ENCODE data around the gene POGZ.

The POGZ gene

GRCh38 chr1:151459331-151460046 is at the start of gene POGZ:
Gene POGZ (minus strand): TSS chr1:151459494. CDS start chr1:151442204, 17,290 bp downstream.
- peak; percentile 88 for DNase-seq (ENCODE audit: low read depth)

GRCh38 chr1:151508833-151509232 is 49.5 kb upstream of the POGZ start:
- no peak for DNase-seq (ENCODE audit: low read depth)

GRCh38 chr1:151504759-151505158 is 45.5 kb upstream of the POGZ start:
- no peak for DNase-seq (ENCODE audit: low read depth)

GRCh38 chr1:151504252-151504651 is 45.0 kb upstream of the POGZ start:
- no peak for DNase-seq (ENCODE audit: low read depth)

GRCh38 chr1:151502859-151503780 is 43.8 kb upstream of the POGZ start:
- no peak for DNase-seq (ENCODE audit: low read depth)

GRCh38 chr1:151502035-151502700 is 42.9 kb upstream of the POGZ start:
- DNase-seq (ENCODE audit: low read depth), result no peak

- DNase-seq (ENCODE audit: low read depth), result no peak
These were observed 42.2 kb upstream of the POGZ start for GRCh38 chr1:151501474-151501873.

- no peak for DNase-seq (ENCODE audit: low read depth)
These were observed 40.6 kb upstream of the POGZ start for GRCh38 chr1:151499930-151500329.

GRCh38 chr1:151499365-151499764 is 40.1 kb upstream of the POGZ start:
- no peak for DNase-seq (ENCODE audit: low read depth)

GRCh38 chr1:151495316-151495715 is 36.0 kb upstream of the POGZ start:
- DNase-seq (ENCODE audit: low read depth), result no peak

- no peak for DNase-seq (ENCODE audit: low read depth)
These were observed 35.5 kb upstream of the POGZ start for GRCh38 chr1:151494741-151495281.

GRCh38 chr1:151493042-151493441 is 33.7 kb upstream of the POGZ start:
- no peak for DNase-seq (ENCODE audit: low read depth)

- DNase-seq (ENCODE audit: low read depth), result peak; percentile 64
These were observed 32.8 kb upstream of the POGZ start for GRCh38 chr1:151492120-151492519.

- no peak for DNase-seq (ENCODE audit: low read depth)
These were observed 32.3 kb upstream of the POGZ start for GRCh38 chr1:151491641-151492040.

GRCh38 chr1:151486557-151486956 is 27.3 kb upstream of the POGZ start:
- DNase-seq (ENCODE audit: low read depth), result no peak

GRCh38 chr1:151485685-151486255 is 26.5 kb upstream of the POGZ start:
- no peak for DNase-seq (ENCODE audit: low read depth)

GRCh38 chr1:151482017-151482416 is 22.7 kb upstream of the POGZ start:
- no peak for DNase-seq (ENCODE audit: low read depth)

- no peak for DNase-seq (ENCODE audit: low read depth)
These were observed 20.2 kb upstream of the POGZ start for GRCh38 chr1:151479462-151479861.

GRCh38 chr1:151478923-151479322 is 19.6 kb upstream of the POGZ start:
- no peak for DNase-seq (ENCODE audit: low read depth)

GRCh38 chr1:151478140-151478812 is 19.0 kb upstream of the POGZ start:
- DNase-seq (ENCODE audit: low read depth), result no peak

- no peak for DNase-seq (ENCODE audit: low read depth)
These were observed 17.8 kb upstream of the POGZ start for GRCh38 chr1:151477066-151477465.
